Hepatocyte (in vitro differentiated cells): ENCODE results near the gene RANBP1.

Source experiments
- CTCF ChIP-seq: fragments of 200-600 bp; sonication (generic); IDR thresholded peaks from 2 replicates; pipeline ENCODE4 v1.5.1; 2016; ENCODE audit warnings: antibody characterized with exemption, mild to moderate bottlenecking; ENCODE audit not compliant: poor library complexity
- EZH2 ChIP-seq: fragments of 200-600 bp; sonication (generic); IDR thresholded peaks from 2 replicates; pipeline ENCODE4 v1.6.1; 2016; ENCODE audit warnings: antibody characterized with exemption, mild to moderate bottlenecking, borderline replicate concordance
- EZH2phosphoT487 ChIP-seq: fragments of 200-600 bp; sonication (generic); IDR thresholded peaks from one replicate; pipeline ENCODE4 v1.6.1; 2018; ENCODE audit warnings: antibody characterized with exemption, mild to moderate bottlenecking, low read depth, moderate library complexity; ENCODE audit not compliant: unreplicated experiment, severe bottlenecking

- TF ChIP-seq CTCF, result no peak
- TF ChIP-seq EZH2, result no peak
- no peak for TF ChIP-seq EZH2phosphoT487
Observed at GRCh38 chr22:20091690-20092476, 24.0 kb upstream of the RANBP1 start.
